Retinal pigment epithelial cell (primary cell): ENCODE data around the gene LAMB1.
"Not testable (repeated sequence)": the region's sequence is repeated elsewhere in the genome, so short reads cannot be mapped to it uniquely, and the experiment has no call there.

Experiments used
- DNase-seq: peaks from one replicate; pipeline ENCODE4 v3.0.0-alpha.2; 2010; ENCODE audit warnings: low read depth
- H3K4me3 ChIP-seq: 2 replicates; pipeline ENCODE4 v1.5.1; 2011; ENCODE audit warnings: mild to moderate bottlenecking, low read length, control low read depth, moderate library complexity
- CTCF ChIP-seq: conservative IDR thresholded peaks from 2 replicates; pipeline ENCODE4 v1.5.1; 2011; ENCODE audit warnings: low read depth, low read length, control low read depth, inconsistent platforms

Gene LAMB1

DNA sequence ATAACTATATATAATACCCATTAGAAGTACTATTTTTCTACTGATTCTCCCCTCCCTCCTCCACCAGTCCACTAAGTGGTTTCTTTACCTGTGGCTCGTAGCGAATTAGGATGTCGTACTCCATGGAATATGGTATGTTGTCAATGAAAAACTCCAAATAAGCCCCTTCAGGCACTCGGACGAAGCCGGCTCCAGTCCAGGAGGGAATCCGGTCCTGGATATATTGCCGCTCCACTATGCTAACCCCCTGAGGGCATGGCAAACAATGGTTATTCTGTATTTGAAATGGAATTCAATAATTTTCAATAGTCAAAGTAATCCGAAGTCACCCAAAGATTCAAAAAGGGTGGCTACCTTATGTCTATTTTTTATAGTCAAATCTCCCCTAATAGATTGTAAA is 40.1 kb downstream of the LAMB1 start:
- no peak for TF ChIP-seq CTCF
- no peak overlapping the region for H3K4me3 ChIP-seq
- no peak for DNase-seq

DNA sequence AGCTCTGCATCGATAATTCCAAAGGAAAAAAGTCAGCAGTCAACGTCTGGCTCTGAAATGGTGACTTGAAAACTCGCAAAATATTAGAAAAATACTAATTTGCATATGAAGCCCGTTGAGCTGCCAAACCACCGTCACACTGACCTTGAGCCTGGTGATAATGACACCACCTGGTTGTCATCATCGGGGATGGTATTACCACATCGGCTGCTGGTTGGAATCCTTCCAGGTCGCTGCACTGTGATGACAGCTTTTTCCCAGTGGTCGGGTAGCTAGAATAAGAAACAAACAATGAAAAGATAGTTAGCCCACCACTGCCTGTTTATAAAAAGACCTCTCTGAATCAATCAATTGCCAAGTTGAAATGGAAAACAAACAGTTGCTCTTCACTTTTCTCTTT is 41.6 kb downstream of the LAMB1 start:
- TF ChIP-seq CTCF = no peak
- no peak overlapping the region for H3K4me3 ChIP-seq
- no peak for DNase-seq

GRCh38 chr7:107960272-107960671 is 42.7 kb downstream of the LAMB1 start:
- DNase-seq = no peak
- no peak overlapping the region for H3K4me3 ChIP-seq
- no peak for TF ChIP-seq CTCF

DNA sequence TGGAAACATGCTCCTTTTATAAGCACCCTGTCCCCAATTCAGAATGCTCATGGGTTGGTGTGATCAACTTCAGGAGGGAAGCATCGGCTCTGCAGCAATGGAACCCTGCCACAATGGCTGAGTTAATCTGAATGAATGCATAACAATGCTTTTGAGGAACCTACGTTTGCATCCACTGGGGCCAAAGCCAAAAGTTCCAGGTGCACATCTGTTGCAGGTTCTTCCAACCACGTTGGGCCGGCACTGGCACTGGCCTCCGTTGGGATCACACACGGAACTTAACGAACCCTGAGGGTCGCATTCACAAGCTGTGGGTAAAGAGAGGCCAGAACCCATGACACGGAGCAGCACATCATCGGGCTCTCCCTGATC is 43.4 kb downstream of the LAMB1 start:
- no peak for DNase-seq
- no peak for TF ChIP-seq CTCF
- H3K4me3 ChIP-seq = no peak overlapping the region

- H3K4me3 ChIP-seq = no peak overlapping the region
- DNase-seq = peak; percentile 96
- TF ChIP-seq CTCF = no peak
Observed at GRCh38 chr7:107958764-107959526, 44.0 kb downstream of the LAMB1 start.

- H3K4me3 ChIP-seq = no peak overlapping the region
- DNase-seq = no peak
- TF ChIP-seq CTCF = no peak
Observed at GRCh38 chr7:107957436-107957835, 45.5 kb downstream of the LAMB1 start.

DNA sequence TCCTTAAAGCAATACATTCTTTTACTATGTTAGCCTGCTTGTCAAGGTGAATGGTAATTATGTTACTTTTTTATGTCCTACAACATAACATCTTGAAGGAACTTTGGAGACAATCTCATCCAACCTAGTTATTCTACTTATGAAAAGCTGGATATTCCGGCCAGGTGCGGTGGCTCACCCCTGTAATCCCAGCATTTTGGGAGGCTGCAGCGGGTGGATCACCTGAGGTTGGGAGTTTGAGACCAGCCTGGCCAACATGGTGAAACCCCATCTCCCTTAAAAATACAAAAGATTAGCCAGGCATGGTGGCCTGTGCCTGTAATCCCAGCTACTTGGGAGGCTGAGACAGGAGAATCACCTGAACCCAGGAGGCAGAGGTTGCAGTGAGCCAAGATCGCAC is 46.0 kb downstream of the LAMB1 start:
- DNase-seq, H3K4me3 ChIP-seq: not testable (repeated sequence)

- TF ChIP-seq CTCF = no peak
- H3K4me3 ChIP-seq = no peak overlapping the region
- no peak for DNase-seq
Observed at GRCh38 chr7:107955394-107955793, 47.6 kb downstream of the LAMB1 start.
